Left lung (tissue), 10 donors: ENCODE results near the gene YDJC. TPM values are rescaled to one million over a fixed set of nuclear protein-coding genes. Genes with fewer than 3 reads are reported as not detected.

Experiments used
- ATAC-seq: fragments of 200-7000 bp; cut with Tn5 transposase; one replicate; pipeline ENCODE4 v1.9.1; 2020; ENCODE audit warnings: moderate library complexity
- DNase-seq, 4 donors: peaks; one replicate each; pipeline ENCODE4 v3.0.0-alpha.2; 2013 to 2020
- H3K27ac ChIP-seq, 2 donors: fragments of 200-600 bp; sonication (generic) in 1 of 2; one replicate each; pipeline versions ENCODE4 v1.5.0 to v1.8.0; 2020 to 2021
- H3K27me3 ChIP-seq, 2 donors: fragments of 200-600 bp; sonication (generic) in 1 of 2; one replicate each; pipeline versions ENCODE4 v1.5.0 to v1.8.0; 2020 to 2021
- H3K36me3 ChIP-seq, 2 donors: fragments of 200-600 bp; sonication (generic) in 1 of 2; one replicate each; pipeline versions ENCODE4 v1.5.0 to v1.8.0; 2020 to 2021
- H3K4me1 ChIP-seq, 2 donors: fragments of 200-600 bp; one replicate each; pipeline ENCODE4 v1.8.0; 2021
- H3K4me3 ChIP-seq, 2 donors: fragments of 200-600 bp; sonication (generic) in 1 of 2; one replicate each; pipeline versions ENCODE4 v1.5.0 to v1.8.0; 2020 to 2021; ENCODE audit warnings: mild to moderate bottlenecking in 1 of 2
- H3K9me3 ChIP-seq, 2 donors: fragments of 200-600 bp; sonication (generic) in 1 of 2; one replicate each; pipeline versions ENCODE4 v1.5.0 to v1.8.0; 2020 to 2021
- CTCF ChIP-seq, 2 donors: fragments of 200-600 bp; sonication (generic) in 1 of 2; IDR thresholded peaks; one replicate each; pipeline versions ENCODE4 v1.5.0 to v1.8.0; 2021; ENCODE audit warnings: antibody characterized with exemption in 2 of 2
- intact Hi-C, 2 donors: fragments of 100-400 bp; cut with DNase I; formaldehyde crosslinking; loops; one replicate each; pipeline versions ENCODE4 v1.11.2 to v1.14.2; 2022
- polyA plus RNA-seq, 6 donors: library from polyadenylated mRNA; unstranded; fragments of 120-200 nt; gene quantifications; one replicate each; pipeline ENCODE4 v1.2.1, GENCODE V29; 2013; ENCODE audit not compliant: insufficient read length in 6 of 6
- total RNA-seq, 2 donors: library from RNA; stranded (reverse); fragmentation: NEBNext Ultra II Directional; extraction: Animal tissue kit (Norgen Biotek cat#: 25700); gene quantifications; one replicate each; pipeline ENCODE4 v1.2.1, GENCODE V29; 2021
- donor health status: DM: no; HTN: yes; CAD: no.
- donor health status: DM: no; HTN: no; CAD: no.

Gene YDJC
- total and polyA plus RNA-seq, 8 donors, result 6.2 to 17.2 (median 10.6) TPM

GRCh38 chr22:21657360-21658032 is 27.7 kb upstream of the YDJC start:
- Histone ChIP-seq H3K4me1 (peaks cover 6 to 22% of the 10 kb centered on the region in 2 donors), H3K4me3 (peak overlapping the region; percentile 52 to 76), H3K27me3 (peaks cover 0 to 8% of the 10 kb centered on the region in 2 donors), H3K27ac (peak overlapping the region in 1 of 2 donors; percentile 55), H3K9me3 (no peaks in the 10 kb centered on the region), H3K36me3 (no peaks in the 10 kb centered on the region)
- DNase-seq (peak in 3 of 4 donors; percentile 65 to 97 (median 83)), ATAC-seq (peak; percentile 95)
- peak in 1 of 2 donors; percentile 49 for TF ChIP-seq CTCF (IDR thresholded peaks at IDR 0.05)
- intact Hi-C loops, result no loop called here

- DNase-seq, result no peak
- Histone ChIP-seq H3K27ac (no peak overlapping the region), H3K4me1 (peaks cover 6 to 27% of the 10 kb centered on the region in 2 donors), H3K36me3 (no peaks in the 10 kb centered on the region), H3K4me3 (peak overlapping the region in 1 of 2 donors; percentile 76), H3K27me3 (peaks cover 0 to 11% of the 10 kb centered on the region in 2 donors), H3K9me3 (no peaks in the 10 kb centered on the region)
- ATAC-seq, result no peak
- TF ChIP-seq CTCF (IDR thresholded peaks at IDR 0.05), result no peak
- intact Hi-C loops, result no loop called here
Measured at GRCh38 chr22:21657020-21657359, 27.2 kb upstream of the YDJC start.

- Histone ChIP-seq H3K4me3 (peak overlapping the region; percentile 59 to 70), H3K27me3 (peaks cover 0 to 11% of the 10 kb centered on the region in 2 donors), H3K4me1 (peaks cover 8 to 33% of the 10 kb centered on the region in 2 donors), H3K27ac (no peak overlapping the region), H3K9me3 (no peaks in the 10 kb centered on the region), H3K36me3 (peaks cover 0 to 18% of the 10 kb centered on the region in 2 donors)
- intact Hi-C loops, result no loop called here
- no peak for ATAC-seq
- DNase-seq, result peak in 1 of 4 donors; percentile 31
- TF ChIP-seq CTCF (IDR thresholded peaks at IDR 0.05), result no peak
Measured at GRCh38 chr22:21652547-21653545, 23.0 kb upstream of the YDJC start.

- H3K4me3 ChIP-seq, result peak overlapping the region; percentile 59 to 70
- ATAC-seq, result peak; percentile 96
- peak; percentile 85 to 96 (median 91) for DNase-seq
- peaks cover 0 to 25% of the 10 kb centered on the region in 2 donors for H3K36me3 ChIP-seq
- H3K27ac ChIP-seq, result peak overlapping the region in 1 of 2 donors; percentile 40
- H3K4me1 ChIP-seq, result peaks cover 7 to 29% of the 10 kb centered on the region in 2 donors
- intact Hi-C loops, result no loop called here
- H3K9me3 ChIP-seq, result no peaks in the 10 kb centered on the region
- TF ChIP-seq CTCF (IDR thresholded peaks at IDR 0.05), result no peak
- peaks cover 0 to 7% of the 10 kb centered on the region in 2 donors for H3K27me3 ChIP-seq
Measured at GRCh38 chr22:21652010-21652546, 22.3 kb upstream of the YDJC start.
